NCI-H226 (cell line): Measurements from ENCODE around the gene PFAS.
"Not testable (repeated sequence)": the region's sequence is repeated elsewhere in the genome, so short reads cannot be mapped to it uniquely, and the experiment has no call there.

Experiments
- DNase-seq: peaks from one replicate; pipeline ENCODE4 v3.0.0-alpha.2; 2015

Gene PFAS

GRCh38 chr17:8248751-8249607, at the start of gene PFAS:
PFAS (plus strand) TSS chr17:8249289; CDS start chr17:8253938, 4,649 bp downstream.
- peak; percentile 95 for DNase-seq

- no peak for DNase-seq
Measured at GRCh38 chr17:8204761-8205555, 44.1 kb upstream of the PFAS start.

- no peak for DNase-seq
Measured at GRCh38 chr17:8206536-8206935, 42.6 kb upstream of the PFAS start.

GRCh38 chr17:8209907-8210760, 39.0 kb upstream of the PFAS start, which contains the start of gene AURKB:
AURKB (minus strand) TSS chr17:8210575; CDS start chr17:8210224, 351 bp downstream.
- DNase-seq = peak; percentile 95

- DNase-seq = no peak
Measured at GRCh38 chr17:8210761-8211458, 38.2 kb upstream of the PFAS start.

- DNase-seq = no peak
Measured at GRCh38 chr17:8212312-8213180, 36.5 kb upstream of the PFAS start.

- DNase-seq = not testable (repeated sequence)
Measured at GRCh38 chr17:8214000-8214399, 35.1 kb upstream of the PFAS start.

GRCh38 chr17:8220783-8221662, 28.1 kb upstream of the PFAS start:
- peak; percentile 84 for DNase-seq

- DNase-seq = peak; percentile 76
Measured at GRCh38 chr17:8221663-8222379, 27.3 kb upstream of the PFAS start.

GRCh38 chr17:8222380-8222629, 26.8 kb upstream of the PFAS start:
- DNase-seq = no peak

- peak; percentile 96 for DNase-seq
Measured at GRCh38 chr17:8222630-8223355, 26.3 kb upstream of the PFAS start.

- DNase-seq = peak; percentile 32
Measured at GRCh38 chr17:8223356-8224126, 25.5 kb upstream of the PFAS start.

GRCh38 chr17:8224891-8225812, 23.9 kb upstream of the PFAS start:
- no peak for DNase-seq

GRCh38 chr17:8225813-8226535, 23.1 kb upstream of the PFAS start:
- peak; percentile 71 for DNase-seq

GRCh38 chr17:8226536-8227237, 22.4 kb upstream of the PFAS start:
- peak; percentile 88 for DNase-seq

- DNase-seq = no peak
Measured at GRCh38 chr17:8227238-8227581, 21.9 kb upstream of the PFAS start.
